Stimulated activated CD8-positive, alpha-beta memory T cell treated with anti-CD3 and anti-CD28 coated beads, Interleukin-12 subunit alpha, Interleukin-12 subunit beta, amount 100 ng/mL, for 24 hours (primary cell): ENCODE measurements around the gene CRYL1.

ENCODE experiments used
- DNase-seq: peaks from one replicate; pipeline ENCODE4 v3.0.0-alpha.2; 2020; ENCODE audit errors: extremely low read depth

Gene CRYL1

GRCh38 chr13:20528452-20528851, 2.8 kb upstream of the CRYL1 start:
- no peak for DNase-seq

- DNase-seq, result no peak
Observed at GRCh38 chr13:20526664-20527063, 1.0 kb upstream of the CRYL1 start.

- DNase-seq, result no peak
Observed at GRCh38 chr13:20525144-20525600, 485 bp downstream of the CRYL1 start.

- no peak for DNase-seq
Observed at GRCh38 chr13:20521364-20522115, 4.1 kb downstream of the CRYL1 start.

- no peak for DNase-seq
Observed at GRCh38 chr13:20519875-20520274, 5.8 kb downstream of the CRYL1 start.

GRCh38 chr13:20518660-20519100, 7.0 kb downstream of the CRYL1 start:
- no peak for DNase-seq

GRCh38 chr13:20514866-20515265, 10.8 kb downstream of the CRYL1 start:
- DNase-seq, result no peak

- DNase-seq, result no peak
Observed at GRCh38 chr13:20513466-20513995, 12.1 kb downstream of the CRYL1 start.

GRCh38 chr13:20512042-20512683, 13.5 kb downstream of the CRYL1 start:
- no peak for DNase-seq

- DNase-seq, result no peak
Observed at GRCh38 chr13:20506696-20507095, 19.0 kb downstream of the CRYL1 start.

- no peak for DNase-seq
Observed at GRCh38 chr13:20505405-20506366, 20.0 kb downstream of the CRYL1 start.

- DNase-seq, result no peak
Observed at GRCh38 chr13:20503088-20504083, 22.3 kb downstream of the CRYL1 start.

GRCh38 chr13:20501592-20501991, 24.1 kb downstream of the CRYL1 start:
- DNase-seq, result no peak

- DNase-seq, result no peak
Observed at GRCh38 chr13:20501120-20501519, 24.5 kb downstream of the CRYL1 start.

GRCh38 chr13:20499986-20500385, 25.7 kb downstream of the CRYL1 start:
- DNase-seq, result no peak

GRCh38 chr13:20498659-20499058, 27.0 kb downstream of the CRYL1 start:
- no peak for DNase-seq

- no peak for DNase-seq
Observed at GRCh38 chr13:20498129-20498528, 27.5 kb downstream of the CRYL1 start.

- no peak for DNase-seq
Observed at GRCh38 chr13:20497006-20497775, 28.5 kb downstream of the CRYL1 start.

- no peak for DNase-seq
Observed at GRCh38 chr13:20495087-20496023, 30.3 kb downstream of the CRYL1 start.
